ENCODE data around the gene ERG.

ERG gene

GRCh38 chr21:38388203-38388602 lies 110.1 kb downstream of the ERG start:
- no peak for DNase-seq

GRCh38 chr21:38386967-38387366 lies 111.3 kb downstream of the ERG start:
- peak in 1 of 2 experiments; percentile 18 for DNase-seq

GRCh38 chr21:38385427-38386175 lies 112.7 kb downstream of the ERG start:
- DNase-seq: no peak

GRCh38 chr21:38384675-38385426 lies 113.4 kb downstream of the ERG start:
- DNase-seq: no peak

GRCh38 chr21:38384238-38384560 lies 114.1 kb downstream of the ERG start:
- DNase-seq: no peak

- DNase-seq: no peak
These were observed 114.7 kb downstream of the ERG start for GRCh38 chr21:38383411-38384237.

- no peak for DNase-seq
These were observed 117.7 kb downstream of the ERG start for GRCh38 chr21:38380481-38381137.

- DNase-seq: no peak
These were observed 119.1 kb downstream of the ERG start for GRCh38 chr21:38379147-38379546.

GRCh38 chr21:38377165-38378088 lies 120.8 kb downstream of the ERG start:
- no peak for DNase-seq

- no peak for DNase-seq
These were observed 121.6 kb downstream of the ERG start for GRCh38 chr21:38376693-38377092.

GRCh38 chr21:38376235-38376634 lies 122.0 kb downstream of the ERG start:
- DNase-seq: no peak

- no peak for DNase-seq
These were observed 130.6 kb downstream of the ERG start for GRCh38 chr21:38367646-38368045.

GRCh38 chr21:38365521-38365920 lies 132.8 kb downstream of the ERG start:
- DNase-seq: no peak

- no peak for DNase-seq
These were observed 134.6 kb downstream of the ERG start for GRCh38 chr21:38363693-38364092.

- no peak for DNase-seq
These were observed 137.0 kb downstream of the ERG start for GRCh38 chr21:38361324-38361723.

GRCh38 chr21:38359835-38360234 lies 138.4 kb downstream of the ERG start:
- no peak for DNase-seq

GRCh38 chr21:38359090-38359489 lies 139.2 kb downstream of the ERG start:
- DNase-seq: no peak

- no peak for DNase-seq
These were observed 139.6 kb downstream of the ERG start for GRCh38 chr21:38358666-38359065.

- DNase-seq: no peak
These were observed 140.2 kb downstream of the ERG start for GRCh38 chr21:38358098-38358497.

- no peak for DNase-seq
These were observed 141.2 kb downstream of the ERG start for GRCh38 chr21:38356883-38357625.

Measured in activated T-cell treated with anti-CD3 and anti-CD28 coated beads, Interleukin-2, amount 50 U/mL, for 48 hours (primary cell).